ENCODE measurements around the gene PAOX. TPM values are rescaled to one million over a fixed set of nuclear protein-coding genes. Genes with fewer than 3 reads are reported as not detected.

The PAOX gene
- total and polyA plus RNA-seq, 2 of the 13 experiments (the other 11 are each of a cell fraction or from before 2014, with no cell fraction given), result 0.49 to 0.77 TPM

DNA sequence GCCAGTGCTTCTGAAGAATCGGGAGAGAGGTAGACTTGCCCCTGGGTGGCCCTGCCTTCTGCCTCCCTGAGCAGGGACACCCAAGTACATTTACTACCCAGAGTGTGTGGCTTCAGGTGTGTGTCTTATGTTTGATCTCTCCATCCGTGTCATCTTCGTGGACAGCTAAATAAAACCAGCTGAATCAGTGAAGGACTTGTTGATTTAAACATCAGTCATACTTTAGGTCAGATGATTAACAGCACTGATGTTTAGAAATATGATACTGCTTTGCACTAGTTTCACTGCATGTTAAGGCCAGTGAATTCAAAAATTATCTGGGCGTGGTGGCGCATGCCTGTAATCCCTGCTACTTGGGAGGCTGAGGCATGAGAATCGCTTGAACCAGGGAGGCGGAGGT lies 18.9 kb downstream of the PAOX start (continued):
- no peak for TF ChIP-seq IRF1 (CRISPR knock-in tag; IDR thresholded peaks at IDR 0.05; ENCODE audit: low read depth)
- TF ChIP-seq GPN1 (CRISPR knock-in tag; IDR thresholded peaks at IDR 0.05; ENCODE audit: borderline replicate concordance), result no peak
- no peak for TF ChIP-seq ZNF609 (CRISPR knock-in tag; IDR thresholded peaks at IDR 0.05; ENCODE audit: borderline replicate concordance)
- no peak for TF ChIP-seq ZFP36 (IDR thresholded peaks at IDR 0.05; ENCODE audit: borderline replicate concordance, low read depth, low read length, partially characterized antibody)
- no peak for TF ChIP-seq GLI4 (CRISPR knock-in tag; IDR thresholded peaks at IDR 0.05; ENCODE audit: borderline replicate concordance)
- TF ChIP-seq, protein P1, sequence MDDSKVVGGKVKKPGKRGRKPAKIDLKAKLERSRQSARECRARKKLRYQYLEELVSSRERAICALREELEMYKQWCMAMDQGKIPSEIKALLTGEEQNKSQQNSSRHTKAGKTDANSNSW (CRISPR knock-in tag; IDR thresholded peaks at IDR 0.05; ENCODE audit: borderline replicate concordance), result no peak
- no peak for TF ChIP-seq YY1 (IDR thresholded peaks at IDR 0.05; ENCODE audit: insufficient read depth, insufficient replicate concordance, low read depth, low read length)
- TF ChIP-seq KDM3A (CRISPR knock-in tag; IDR thresholded peaks at IDR 0.05; ENCODE audit: low read depth), result no peak
- TF ChIP-seq ARID5B (CRISPR knock-in tag; IDR thresholded peaks at IDR 0.05), result no peak
- no peak for TF ChIP-seq ZNF850 (CRISPR knock-in tag; conservative IDR thresholded peaks at IDR 0.05)
- no peak for TF ChIP-seq NFAT5 (CRISPR knock-in tag; IDR thresholded peaks at IDR 0.05)

Measured in HepG2 (cell line).